DOHH2 (cell line): ENCODE results near the gene KRTAP9-6.
A peak's percentile ranks its signal among the peaks of the same experiment; 100 is the strongest.

Experiments used
- H3F3A ChIP-seq: fragments of 200-600 bp; sonication (generic), shearing (Covaris generic); 2 replicates; pipeline ENCODE4 v1.6.0; 2016; ENCODE audit warnings: antibody characterized with exemption, mild to moderate bottlenecking; ENCODE audit not compliant: control insufficient read depth, insufficient read depth
- H3K27ac ChIP-seq: fragments of 200-600 bp; sonication (generic); 2 replicates; pipeline ENCODE4 v1.5.1; 2014; ENCODE audit warnings: low read depth, mild to moderate bottlenecking, low read length, moderate library complexity
- H3K27me3 ChIP-seq: fragments of 200-600 bp; sonication (generic); 2 replicates; pipeline ENCODE4 v1.6.1; 2014; ENCODE audit warnings: mild to moderate bottlenecking, low read length, mixed read lengths; ENCODE audit not compliant: control insufficient read depth
- H3K36me3 ChIP-seq: fragments of 200-600 bp; sonication (generic); 2 replicates; pipeline ENCODE4 v1.6.1; 2014; ENCODE audit warnings: mild to moderate bottlenecking, low read length, moderate library complexity, mixed read lengths; ENCODE audit not compliant: control insufficient read depth
- H3K4me1 ChIP-seq: fragments of 200-600 bp; sonication (generic); 2 replicates; pipeline ENCODE4 v1.6.1; 2014; ENCODE audit warnings: mild to moderate bottlenecking, low read length, mixed read lengths; ENCODE audit not compliant: control insufficient read depth
- H3K4me2 ChIP-seq: fragments of 200-600 bp; sonication (generic); 2 replicates; pipeline ENCODE4 v1.6.0; 2014; ENCODE audit warnings: mild to moderate bottlenecking, low read length, moderate library complexity
- H3K4me3 ChIP-seq: fragments of 200-600 bp; sonication (generic); 2 replicates; pipeline ENCODE4 v1.5.1; 2014; ENCODE audit warnings: mild to moderate bottlenecking, low read length, mixed read lengths
- H3K79me2 ChIP-seq: fragments of 200-600 bp; sonication (generic); 2 replicates; pipeline ENCODE4 v1.6.1; 2014; ENCODE audit warnings: mild to moderate bottlenecking, low read length, mixed read lengths; ENCODE audit not compliant: control insufficient read depth
- H3K9me2 ChIP-seq: fragments of 200-600 bp; sonication (generic); replicated peaks from 2 replicates; pipeline ENCODE4 v1.6.1; 2014; ENCODE audit warnings: mild to moderate bottlenecking, low read length, mixed read lengths; ENCODE audit not compliant: control insufficient read depth
- H3K9me3 ChIP-seq: fragments of 200-600 bp; sonication (generic); 2 replicates; pipeline ENCODE4 v1.6.1; 2014; ENCODE audit warnings: antibody characterized with exemption, low read length, mixed read lengths; ENCODE audit not compliant: control insufficient read depth, insufficient read depth
- H4K20me1 ChIP-seq: fragments of 200-600 bp; sonication (generic); 2 replicates; pipeline ENCODE4 v1.6.0; 2014; ENCODE audit warnings: low read depth, mild to moderate bottlenecking, antibody characterized with exemption, low read length, moderate library complexity; ENCODE audit not compliant: control insufficient read depth, insufficient read depth
- EZH2phosphoT487 ChIP-seq: fragments of 200-600 bp; sonication (generic); IDR thresholded peaks from 2 replicates; pipeline ENCODE4 v1.6.1; 2017; ENCODE audit warnings: borderline replicate concordance, mild to moderate bottlenecking, antibody characterized with exemption, low read length, moderate library complexity, mixed read lengths
- TF ChIP-seq, protein P1 (sequence below): fragments of 200-600 bp; sonication (generic); IDR thresholded peaks from one replicate; pipeline ENCODE4 v1.5.1; 2014; ENCODE audit warnings: antibody characterized with exemption, mild to moderate bottlenecking, low read depth, low read length; ENCODE audit not compliant: poor library complexity, severe bottlenecking

KRTAP9-6 gene

DNA sequence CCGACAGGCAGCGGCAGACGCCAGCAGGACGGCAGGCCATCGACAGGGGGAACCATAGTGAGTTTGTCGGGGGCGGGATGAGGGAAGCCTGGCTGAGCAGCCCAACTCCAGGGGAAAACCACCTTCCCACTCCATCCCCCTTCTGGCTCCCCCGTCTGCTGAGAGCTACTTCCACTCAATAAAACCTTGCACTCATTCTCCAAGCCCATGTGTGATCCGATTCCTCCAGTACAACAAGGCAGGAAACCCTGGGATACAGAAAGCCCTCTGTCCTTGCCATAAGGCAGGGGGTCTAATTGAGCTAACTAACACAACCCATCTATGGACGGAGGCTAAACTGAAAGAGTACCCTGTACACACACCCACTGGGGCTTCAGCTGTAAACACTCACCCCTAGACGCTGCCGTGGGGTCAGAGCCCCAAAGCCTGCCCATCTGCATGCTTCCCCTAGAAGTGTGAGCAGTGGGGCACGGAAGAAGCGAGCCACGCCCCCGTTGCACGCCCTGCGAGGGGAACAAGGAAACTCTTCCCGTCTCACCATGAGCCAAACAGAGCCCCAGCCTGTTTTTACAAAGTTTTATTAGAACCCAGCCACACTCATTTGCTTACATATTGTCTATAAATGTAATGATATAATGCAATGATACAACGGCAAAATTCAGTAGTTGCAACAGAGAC lies 33.4 kb downstream of the KRTAP9-6 start:
- no peaks in the 10 kb centered on the region for H3K79me2 ChIP-seq
- H3K9me2 ChIP-seq, result no peaks in the 10 kb centered on the region
- H4K20me1 ChIP-seq, result no peaks in the 10 kb centered on the region
- H3K27me3 ChIP-seq, result no peaks in the 10 kb centered on the region
- no peaks in the 10 kb centered on the region for H3K36me3 ChIP-seq
- H3K4me3 ChIP-seq, result peak overlapping the region; percentile 9
- TF ChIP-seq EZH2phosphoT487, result no peak
- TF ChIP-seq, protein P1, sequence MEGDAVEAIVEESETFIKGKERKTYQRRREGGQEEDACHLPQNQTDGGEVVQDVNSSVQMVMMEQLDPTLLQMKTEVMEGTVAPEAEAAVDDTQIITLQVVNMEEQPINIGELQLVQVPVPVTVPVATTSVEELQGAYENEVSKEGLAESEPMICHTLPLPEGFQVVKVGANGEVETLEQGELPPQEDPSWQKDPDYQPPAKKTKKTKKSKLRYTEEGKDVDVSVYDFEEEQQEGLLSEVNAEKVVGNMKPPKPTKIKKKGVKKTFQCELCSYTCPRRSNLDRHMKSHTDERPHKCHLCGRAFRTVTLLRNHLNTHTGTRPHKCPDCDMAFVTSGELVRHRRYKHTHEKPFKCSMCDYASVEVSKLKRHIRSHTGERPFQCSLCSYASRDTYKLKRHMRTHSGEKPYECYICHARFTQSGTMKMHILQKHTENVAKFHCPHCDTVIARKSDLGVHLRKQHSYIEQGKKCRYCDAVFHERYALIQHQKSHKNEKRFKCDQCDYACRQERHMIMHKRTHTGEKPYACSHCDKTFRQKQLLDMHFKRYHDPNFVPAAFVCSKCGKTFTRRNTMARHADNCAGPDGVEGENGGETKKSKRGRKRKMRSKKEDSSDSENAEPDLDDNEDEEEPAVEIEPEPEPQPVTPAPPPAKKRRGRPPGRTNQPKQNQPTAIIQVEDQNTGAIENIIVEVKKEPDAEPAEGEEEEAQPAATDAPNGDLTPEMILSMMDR, result no peak
- no peak overlapping the region for H3K27ac ChIP-seq
- H3K4me2 ChIP-seq, result peak overlapping the region; percentile 55
- H3F3A ChIP-seq, result no peaks in the 10 kb centered on the region
- H3K4me1 ChIP-seq, result peaks cover 19% of the 10 kb centered on the region
- H3K9me3 ChIP-seq, result no peaks in the 10 kb centered on the region

DNA sequence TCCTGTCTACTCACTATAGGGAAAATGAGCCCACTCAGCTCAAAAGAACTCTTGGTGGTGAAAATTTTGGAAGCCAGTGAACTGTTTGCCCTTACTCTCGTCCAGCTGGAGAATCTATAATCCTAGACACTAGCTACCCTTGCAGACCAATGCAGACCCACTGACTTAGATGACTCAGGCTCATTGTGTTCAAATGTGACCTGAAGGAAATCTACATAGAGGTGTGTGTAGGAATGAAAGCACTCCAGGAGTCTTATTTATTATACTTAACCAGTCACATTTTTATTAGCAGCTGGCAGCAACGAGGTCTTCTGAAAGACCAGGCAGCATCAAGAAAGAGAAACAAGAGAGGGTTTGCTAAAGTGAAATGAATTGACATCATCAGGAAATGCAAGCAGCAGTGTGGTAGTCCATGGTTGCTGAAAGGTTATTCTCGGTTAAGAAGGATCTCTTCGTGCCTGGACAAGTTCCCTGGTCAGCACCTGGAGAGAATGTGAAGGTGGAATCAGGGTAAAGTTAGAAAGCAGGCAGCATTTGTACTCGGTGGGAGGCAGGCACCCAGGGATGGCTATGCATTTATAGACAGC lies 36.1 kb downstream of the KRTAP9-6 start:
- H3K9me2 ChIP-seq, result no peaks in the 10 kb centered on the region
- H3K36me3 ChIP-seq, result no peaks in the 10 kb centered on the region
- no peaks in the 10 kb centered on the region for H3K27me3 ChIP-seq
- no peaks in the 10 kb centered on the region for H3F3A ChIP-seq
- no peaks in the 10 kb centered on the region for H4K20me1 ChIP-seq
- no peaks in the 10 kb centered on the region for H3K79me2 ChIP-seq
- no peak for TF ChIP-seq EZH2phosphoT487
- TF ChIP-seq, protein P1, result no peak
- H3K4me2 ChIP-seq, result no peak overlapping the region
- H3K27ac ChIP-seq, result no peak overlapping the region
- no peaks in the 10 kb centered on the region for H3K9me3 ChIP-seq
- peaks cover 34% of the 10 kb centered on the region for H3K4me1 ChIP-seq
- H3K4me3 ChIP-seq, result no peak overlapping the region

DNA sequence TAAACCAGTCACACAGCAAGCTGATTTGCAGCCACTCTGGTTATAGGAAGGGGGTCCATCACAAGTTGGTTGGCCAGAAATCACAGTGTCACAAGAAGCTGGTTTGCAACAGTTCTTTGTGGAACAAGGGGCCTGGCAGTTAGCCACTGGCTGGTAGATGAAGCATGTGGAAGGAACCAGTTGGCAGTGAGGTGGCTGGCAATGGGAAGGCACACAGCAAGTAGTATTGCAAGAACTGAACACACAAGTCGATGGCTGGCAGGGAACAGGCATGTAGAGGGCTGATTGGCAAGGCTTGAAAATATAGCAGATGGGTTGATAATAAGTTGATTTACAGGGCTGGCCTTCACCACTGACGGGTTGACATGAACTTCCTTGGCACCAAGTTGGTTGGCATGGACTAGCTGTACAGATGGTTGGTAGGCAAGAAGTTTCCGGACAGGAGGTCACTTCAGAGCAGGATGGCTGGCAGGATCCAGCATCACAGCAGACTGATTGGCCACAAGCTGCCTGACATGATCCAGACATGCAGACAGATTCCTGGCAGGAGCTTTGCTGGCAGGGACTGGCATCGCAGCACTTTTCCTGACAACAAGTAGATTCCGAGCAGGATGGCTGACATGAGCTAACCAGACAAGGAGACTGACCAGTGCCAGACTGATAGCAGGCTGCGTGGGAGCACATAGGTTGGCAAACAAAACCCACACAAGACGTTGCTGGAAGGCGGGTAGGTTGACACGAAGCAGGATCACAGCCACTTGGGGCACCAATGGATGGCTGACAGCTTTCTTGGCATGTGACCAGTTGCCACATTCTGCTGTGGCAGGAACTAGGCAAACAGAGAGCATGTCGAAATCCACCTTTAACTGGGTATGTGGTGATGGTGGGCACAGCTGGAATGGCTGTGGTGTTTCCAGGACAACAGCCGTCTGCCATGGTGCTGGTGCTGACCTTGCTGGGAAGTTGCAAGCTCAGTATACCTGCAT lies 37.0 kb downstream of the KRTAP9-6 start, which contains the start of gene KRTAP29-1:
Gene KRTAP29-1 (minus strand): TSS at position 936 of the 986 bp plus-strand sequence. CDS start 0 bp downstream, at position 936.
- Histone ChIP-seq H3K27me3 (no peaks in the 10 kb centered on the region), H3K9me3 (no peaks in the 10 kb centered on the region), H3K36me3 (no peaks in the 10 kb centered on the region), H3K9me2 (no peaks in the 10 kb centered on the region), H4K20me1 (no peaks in the 10 kb centered on the region), H3F3A (no peaks in the 10 kb centered on the region), H3K4me3 (no peak within 1 kb of the TSS), H3K79me2 (no peaks in the 10 kb centered on the region), H3K4me2 (peak within 1 kb of the TSS; percentile 20; the same call in 1 of the 2 replicates), H3K27ac (no peak within 1 kb of the TSS), H3K4me1 (peaks cover 39% of the 10 kb centered on the region)
- no peak for TF ChIP-seq EZH2phosphoT487
- TF ChIP-seq, protein P1, result no peak
